Parathyroid adenoma (tissue), 2 donors: ENCODE data around the gene GPX3.
A peak's percentile ranks its signal among the peaks of the same experiment; 100 is the strongest.

Experiments
- H2AFZ ChIP-seq: fragments of 300-600 bp; sonication (generic); one replicate; pipeline ENCODE4 v1.7.0; 2017; ENCODE audit warnings: antibody characterized with exemption, mild to moderate bottlenecking
- H3K27ac ChIP-seq: fragments of 300-600 bp; sonication (generic); one replicate; pipeline ENCODE4 v1.7.0; 2017
- H3K27me3 ChIP-seq: fragments of 300-600 bp; sonication (generic); one replicate; pipeline ENCODE4 v1.7.0; 2017; ENCODE audit warnings: low read length; ENCODE audit not compliant: control insufficient read depth, insufficient read depth
- H3K36me3 ChIP-seq: fragments of 300-600 bp; sonication (generic); one replicate; pipeline ENCODE4 v1.7.0; 2017; ENCODE audit warnings: low read length; ENCODE audit not compliant: control insufficient read depth, insufficient read depth
- H3K4me1 ChIP-seq: fragments of 300-600 bp; sonication (generic); one replicate; pipeline ENCODE4 v1.7.0; 2017; ENCODE audit warnings: control low read depth
- H3K4me2 ChIP-seq: fragments of 300-600 bp; sonication (generic); one replicate; pipeline ENCODE4 v1.7.0; 2017; ENCODE audit warnings: low read length
- H3K4me3 ChIP-seq: fragments of 300-600 bp; sonication (generic); one replicate; pipeline ENCODE4 v1.7.0; 2017; ENCODE audit warnings: low read depth, low read length
- H3K79me2 ChIP-seq: fragments of 300-600 bp; sonication (generic); one replicate; pipeline ENCODE4 v1.7.0; 2017; ENCODE audit warnings: control low read depth
- H3K9ac ChIP-seq: fragments of 300-600 bp; sonication (generic); one replicate; pipeline ENCODE4 v1.7.0; 2017; ENCODE audit warnings: mild to moderate bottlenecking
- H3K9me3 ChIP-seq: fragments of 300-600 bp; sonication (generic); one replicate; pipeline ENCODE4 v1.7.0; 2017; ENCODE audit warnings: low read length; ENCODE audit not compliant: control insufficient read depth
- TF ChIP-seq, protein P1 (sequence below): fragments of 300-600 bp; sonication (generic); IDR thresholded peaks from one replicate; pipeline ENCODE4 v1.7.0; 2017; ENCODE audit warnings: antibody characterized with exemption, mild to moderate bottlenecking
- donor health status: primary hyperparathyroidism.

Gene GPX3, protein sequence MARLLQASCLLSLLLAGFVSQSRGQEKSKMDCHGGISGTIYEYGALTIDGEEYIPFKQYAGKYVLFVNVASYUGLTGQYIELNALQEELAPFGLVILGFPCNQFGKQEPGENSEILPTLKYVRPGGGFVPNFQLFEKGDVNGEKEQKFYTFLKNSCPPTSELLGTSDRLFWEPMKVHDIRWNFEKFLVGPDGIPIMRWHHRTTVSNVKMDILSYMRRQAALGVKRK

DNA sequence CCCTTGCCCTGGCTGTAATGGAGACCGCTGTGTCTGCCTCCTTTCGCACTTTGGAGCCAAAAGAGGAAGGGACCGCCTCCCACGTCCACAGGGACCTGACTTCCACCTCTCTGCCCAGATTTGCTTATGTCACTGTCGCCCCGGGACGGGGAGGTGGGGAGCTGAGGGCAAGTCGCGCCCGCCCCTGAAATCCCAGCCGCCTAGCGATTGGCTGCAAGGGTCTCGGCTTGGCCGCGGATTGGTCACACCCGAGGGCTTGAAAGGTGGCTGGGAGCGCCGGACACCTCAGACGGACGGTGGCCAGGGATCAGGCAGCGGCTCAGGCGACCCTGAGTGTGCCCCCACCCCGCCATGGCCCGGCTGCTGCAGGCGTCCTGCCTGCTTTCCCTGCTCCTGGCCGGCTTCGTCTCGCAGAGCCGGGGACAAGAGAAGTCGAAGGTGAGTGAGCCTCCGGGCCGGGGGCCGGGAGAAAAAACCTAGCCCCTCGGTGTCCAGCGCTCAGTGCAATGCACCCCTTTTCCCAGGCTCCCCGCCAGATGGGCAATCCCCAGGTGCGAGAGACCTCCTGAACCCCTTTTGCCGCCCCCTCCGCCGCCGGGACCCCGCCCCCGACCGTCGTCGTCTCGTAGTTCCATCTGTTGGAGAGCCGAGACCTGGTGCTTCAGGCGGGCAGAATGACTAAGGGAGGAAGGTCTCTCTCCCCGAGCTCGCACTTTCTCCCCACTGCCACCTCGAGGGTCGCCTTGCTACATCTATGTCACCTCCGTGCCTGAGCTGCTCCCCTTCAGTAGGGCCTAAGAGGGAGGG is at the start of gene GPX3:
Gene GPX3 (plus strand): TSS at position 288 of the 807 bp plus-strand sequence. CDS start 64 bp downstream, at position 352.
- Histone ChIP-seq H3K4me1 (peaks cover 25% of the 10 kb centered on the region), H2AFZ (peak within 1 kb of the TSS; percentile 82), H3K36me3 (no peaks in the 10 kb centered on the region), H3K4me2 (peak within 1 kb of the TSS; percentile 85), H3K4me3 (peak within 1 kb of the TSS; percentile 79), H3K79me2 (no peaks in the 10 kb centered on the region), H3K27ac (peak within 1 kb of the TSS; percentile 60), H3K27me3 (no peaks in the 10 kb centered on the region), H3K9ac (no peak within 1 kb of the TSS), H3K9me3 (no peaks in the 10 kb centered on the region)
- TF ChIP-seq, protein P1, sequence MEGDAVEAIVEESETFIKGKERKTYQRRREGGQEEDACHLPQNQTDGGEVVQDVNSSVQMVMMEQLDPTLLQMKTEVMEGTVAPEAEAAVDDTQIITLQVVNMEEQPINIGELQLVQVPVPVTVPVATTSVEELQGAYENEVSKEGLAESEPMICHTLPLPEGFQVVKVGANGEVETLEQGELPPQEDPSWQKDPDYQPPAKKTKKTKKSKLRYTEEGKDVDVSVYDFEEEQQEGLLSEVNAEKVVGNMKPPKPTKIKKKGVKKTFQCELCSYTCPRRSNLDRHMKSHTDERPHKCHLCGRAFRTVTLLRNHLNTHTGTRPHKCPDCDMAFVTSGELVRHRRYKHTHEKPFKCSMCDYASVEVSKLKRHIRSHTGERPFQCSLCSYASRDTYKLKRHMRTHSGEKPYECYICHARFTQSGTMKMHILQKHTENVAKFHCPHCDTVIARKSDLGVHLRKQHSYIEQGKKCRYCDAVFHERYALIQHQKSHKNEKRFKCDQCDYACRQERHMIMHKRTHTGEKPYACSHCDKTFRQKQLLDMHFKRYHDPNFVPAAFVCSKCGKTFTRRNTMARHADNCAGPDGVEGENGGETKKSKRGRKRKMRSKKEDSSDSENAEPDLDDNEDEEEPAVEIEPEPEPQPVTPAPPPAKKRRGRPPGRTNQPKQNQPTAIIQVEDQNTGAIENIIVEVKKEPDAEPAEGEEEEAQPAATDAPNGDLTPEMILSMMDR, result no peak

DNA sequence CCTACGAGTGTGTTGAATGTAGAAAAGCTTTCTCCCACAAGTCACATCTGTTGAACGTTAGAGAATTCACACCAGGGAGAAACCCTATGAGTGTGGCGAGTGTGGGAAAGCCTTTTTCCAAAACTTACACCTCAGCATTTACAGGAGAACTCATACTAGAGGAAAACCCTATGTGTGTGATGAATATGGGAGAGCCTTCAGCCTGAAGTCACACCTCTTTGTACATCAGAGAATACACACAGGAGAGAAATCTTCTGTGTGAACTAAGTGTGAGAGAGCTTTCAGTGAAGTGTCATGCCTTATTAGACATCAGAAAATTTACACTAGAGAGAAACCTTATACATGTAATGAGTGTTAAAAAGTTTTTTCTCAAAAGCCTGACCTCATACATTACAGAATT is 41.8 kb upstream of the GPX3 start:
- Histone ChIP-seq H3K27ac (no peak overlapping the region), H3K4me1 (no peaks in the 10 kb centered on the region), H3K4me2 (no peak overlapping the region), H3K27me3 (no peaks in the 10 kb centered on the region), H3K4me3 (no peak overlapping the region), H2AFZ (no peak overlapping the region), H3K36me3 (no peaks in the 10 kb centered on the region), H3K9me3 (peaks cover 5% of the 10 kb centered on the region), H3K79me2 (no peaks in the 10 kb centered on the region), H3K9ac (no peak overlapping the region)
- TF ChIP-seq, protein P1, result no peak

DNA sequence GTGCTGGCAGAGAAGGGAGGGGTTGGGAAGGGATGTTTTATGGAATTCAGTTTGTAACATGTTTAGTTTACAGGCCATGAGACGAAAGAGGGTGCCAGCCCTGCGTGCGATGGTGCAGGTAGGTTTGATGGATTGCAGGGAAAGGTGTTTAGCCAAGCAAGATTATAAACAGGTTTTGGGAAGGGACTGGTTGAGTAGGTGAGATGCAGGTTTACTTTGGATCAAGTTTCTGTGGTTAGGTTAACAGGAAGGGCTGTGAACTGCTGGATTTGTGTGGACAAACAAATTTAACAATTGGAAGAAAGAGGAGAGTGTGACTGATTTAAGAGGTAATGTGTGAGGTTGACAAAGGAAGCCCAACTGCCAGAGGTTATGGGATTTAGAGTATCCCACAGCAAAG is 32.6 kb upstream of the GPX3 start:
- Histone ChIP-seq H2AFZ (peak overlapping the region; percentile 45), H3K27ac (no peak overlapping the region), H3K9ac (no peak overlapping the region), H3K79me2 (no peaks in the 10 kb centered on the region), H3K4me2 (no peak overlapping the region), H3K4me1 (peaks cover 13% of the 10 kb centered on the region), H3K27me3 (no peaks in the 10 kb centered on the region), H3K36me3 (no peaks in the 10 kb centered on the region), H3K4me3 (no peak overlapping the region), H3K9me3 (no peaks in the 10 kb centered on the region)
- TF ChIP-seq, protein P1, result no peak

DNA sequence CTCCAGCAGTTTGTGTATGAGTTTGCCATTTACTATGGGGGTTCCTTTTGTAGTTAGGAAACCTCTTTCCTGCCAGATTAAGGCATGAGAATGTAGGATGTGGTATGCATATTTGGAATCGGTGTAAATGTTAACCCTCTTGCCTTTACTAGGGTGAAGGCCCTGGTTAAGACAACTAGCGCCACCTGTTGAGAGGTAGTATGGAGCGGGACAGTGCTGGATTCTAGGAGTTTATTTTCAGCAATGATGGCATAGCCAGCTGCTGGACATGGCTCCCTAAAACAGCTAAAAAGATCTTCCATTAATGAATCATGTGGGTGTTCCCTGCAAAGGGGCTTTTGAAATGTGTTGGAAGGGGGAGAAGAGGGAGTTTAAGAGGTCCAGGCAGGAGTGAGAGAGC is 30.7 kb upstream of the GPX3 start:
- Histone ChIP-seq H3K27me3 (no peaks in the 10 kb centered on the region), H3K79me2 (no peaks in the 10 kb centered on the region), H3K4me1 (peaks cover 13% of the 10 kb centered on the region), H3K9ac (no peak overlapping the region), H3K36me3 (no peaks in the 10 kb centered on the region), H3K27ac (no peak overlapping the region), H3K4me2 (no peak overlapping the region), H3K9me3 (no peaks in the 10 kb centered on the region), H2AFZ (no peak overlapping the region), H3K4me3 (no peak overlapping the region)
- TF ChIP-seq, protein P1, result no peak
